Posterior cingulate gyrus (tissue), 11 donors: ENCODE results near the gene LRPAP1.
"Not testable (repeated sequence)": the region's sequence is repeated elsewhere in the genome, so short reads cannot be mapped to it uniquely, and the experiment has no call there.

Experiments used
- DNase-seq, 10 donors: peaks; one replicate each; pipeline versions ENCODE4 v3.0.0 to v3.0.0-alpha.2; 2020 to 2021; ENCODE audit warnings: mixed read lengths in 3 of 10
- intact Hi-C: fragments of 100-400 bp; cut with DNase I; formaldehyde crosslinking; loops from one replicate; pipeline ENCODE4 v1.15.1; 2023

Gene LRPAP1, protein sequence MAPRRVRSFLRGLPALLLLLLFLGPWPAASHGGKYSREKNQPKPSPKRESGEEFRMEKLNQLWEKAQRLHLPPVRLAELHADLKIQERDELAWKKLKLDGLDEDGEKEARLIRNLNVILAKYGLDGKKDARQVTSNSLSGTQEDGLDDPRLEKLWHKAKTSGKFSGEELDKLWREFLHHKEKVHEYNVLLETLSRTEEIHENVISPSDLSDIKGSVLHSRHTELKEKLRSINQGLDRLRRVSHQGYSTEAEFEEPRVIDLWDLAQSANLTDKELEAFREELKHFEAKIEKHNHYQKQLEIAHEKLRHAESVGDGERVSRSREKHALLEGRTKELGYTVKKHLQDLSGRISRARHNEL

DNA sequence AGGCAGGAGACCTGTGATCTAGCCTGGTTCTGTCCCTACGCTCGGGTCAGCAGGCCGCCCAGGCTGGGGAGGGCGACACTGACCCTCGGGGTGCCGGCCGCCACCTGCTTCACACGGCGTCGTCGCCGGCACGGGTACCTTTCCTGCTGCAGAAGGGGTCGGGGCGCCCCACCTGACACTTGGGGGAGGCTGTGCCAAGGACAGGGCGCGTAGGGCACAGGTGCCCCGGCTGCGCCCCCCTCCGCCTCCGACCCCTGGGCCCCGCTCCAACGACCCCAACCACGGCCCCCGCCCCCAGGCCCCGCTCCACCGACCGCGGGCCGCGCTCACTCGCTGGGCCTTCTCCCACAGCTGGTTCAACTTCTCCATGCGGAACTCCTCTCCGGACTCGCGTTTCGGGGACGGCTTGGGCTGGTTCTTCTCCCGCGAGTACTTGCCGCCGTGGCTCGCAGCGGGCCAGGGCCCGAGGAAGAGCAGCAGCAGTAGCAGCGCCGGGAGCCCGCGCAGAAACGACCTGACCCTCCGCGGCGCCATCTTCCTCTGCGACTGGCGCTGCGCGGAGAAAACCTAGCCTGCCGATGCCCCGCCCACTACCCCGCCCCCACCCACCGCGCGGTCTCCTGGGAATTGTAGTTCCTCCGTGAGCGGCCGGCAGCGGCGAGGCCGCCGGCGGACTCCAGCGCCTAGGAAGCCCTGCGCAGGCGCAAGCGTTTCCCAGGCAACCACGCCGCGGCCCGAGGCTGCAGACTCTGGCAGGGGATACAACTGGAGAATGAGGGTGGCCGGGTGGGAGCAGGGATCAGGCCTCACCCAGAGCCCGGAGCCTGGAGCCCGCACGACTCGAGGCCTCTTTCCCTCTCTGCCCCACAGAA, at the start of gene LRPAP1:
Gene LRPAP1, minus strand, starts transcription at position 544 of the 872 bp plus-strand sequence. Its CDS starts 10 bp downstream, at position 534.
- intact Hi-C loops: loop anchor here (10.0 kb wide), 1 partner anchor 423 kb away; no protein-coding TSS in a partner anchor
- DNase-seq: peak; percentile 91 to 99 (median 95)

DNA sequence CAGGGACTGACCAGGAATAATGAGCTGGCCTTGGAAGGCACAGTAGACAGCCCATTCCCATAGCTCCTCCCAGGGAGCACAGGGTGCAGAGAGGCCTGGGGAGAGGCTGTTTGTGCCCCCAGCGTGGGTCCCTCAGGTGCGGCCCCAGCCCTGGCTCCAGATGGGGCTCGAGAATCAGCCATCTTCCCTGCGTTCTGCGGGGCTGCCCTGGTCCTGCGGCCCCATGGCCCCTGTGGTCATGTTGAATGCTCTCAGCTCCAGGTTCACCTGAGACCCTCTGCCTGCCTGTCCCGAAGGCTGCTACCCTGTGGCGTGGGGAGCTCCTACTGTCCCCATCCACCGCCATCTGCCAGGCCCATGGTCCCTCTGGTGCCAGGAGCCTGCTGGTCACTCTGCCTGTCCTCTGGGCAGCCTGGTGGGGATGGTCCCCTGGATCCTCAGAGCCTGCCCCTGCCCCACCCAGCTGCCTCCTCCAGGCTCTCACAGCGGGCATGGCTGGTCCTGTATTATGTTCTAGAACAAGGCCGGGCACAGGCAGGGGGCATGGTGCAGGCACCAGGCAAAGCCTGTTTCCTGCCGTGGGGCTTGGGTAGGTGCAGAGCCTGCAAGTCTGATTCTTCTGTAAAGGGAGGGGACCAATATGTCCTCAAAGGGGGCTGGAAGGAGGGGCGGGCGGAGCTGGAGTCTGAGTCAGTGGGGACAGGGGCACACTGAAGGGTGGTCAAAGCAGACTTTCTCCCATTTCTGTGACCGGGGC, 49.3 kb upstream of the LRPAP1 start:
- intact Hi-C loops: not testable (repeated sequence)
- DNase-seq: peak in 1 of 10 donors; percentile 50

DNA sequence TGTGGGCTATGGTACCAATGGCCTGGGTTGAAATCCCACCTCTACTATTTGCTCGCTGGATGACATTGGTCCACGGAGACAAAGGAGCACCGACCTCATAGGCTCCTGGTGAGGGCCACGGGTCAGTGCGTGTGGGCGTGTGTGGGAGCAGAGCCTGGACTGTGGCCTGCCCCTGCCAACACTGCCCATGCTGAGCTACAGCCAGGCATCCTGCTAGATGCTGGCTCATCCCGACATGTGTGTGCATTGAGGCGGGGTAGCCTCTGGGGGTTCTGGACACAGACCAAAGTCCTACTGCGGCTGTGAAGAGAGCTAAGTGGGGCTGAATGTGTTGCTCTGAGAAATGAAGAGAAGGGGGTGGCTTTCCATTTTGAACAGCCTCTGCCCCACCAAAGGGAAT, 48.6 kb upstream of the LRPAP1 start:
- intact Hi-C loops, DNase-seq: not testable (repeated sequence)

DNA sequence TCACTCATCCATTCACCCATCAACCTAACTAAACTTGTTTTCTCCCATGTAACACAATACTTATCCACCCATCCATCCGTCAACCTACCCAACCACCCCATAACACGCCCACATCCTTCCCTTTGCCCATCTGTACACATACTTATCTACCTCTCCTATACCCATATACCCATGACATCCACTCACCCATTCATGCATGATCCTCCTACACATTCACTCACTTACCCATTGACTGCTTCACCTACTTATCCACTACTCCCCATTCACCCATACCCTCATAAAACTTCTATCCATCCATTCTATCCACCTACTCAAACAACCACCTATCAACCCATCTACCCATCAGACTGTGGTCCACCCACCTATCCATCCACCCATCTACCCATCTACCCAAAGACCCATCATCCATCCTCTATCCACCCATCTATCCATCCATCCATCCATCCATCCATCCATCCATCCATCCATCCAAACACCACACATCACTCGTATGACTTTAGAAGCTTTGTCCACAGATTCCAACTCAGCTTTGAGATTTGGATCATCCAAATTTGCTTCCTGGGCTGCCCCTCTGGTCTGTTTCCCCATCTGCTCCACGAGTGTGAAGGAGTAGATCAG, 46.4 kb upstream of the LRPAP1 start:
- DNase-seq, intact Hi-C loops: not testable (repeated sequence)

DNA sequence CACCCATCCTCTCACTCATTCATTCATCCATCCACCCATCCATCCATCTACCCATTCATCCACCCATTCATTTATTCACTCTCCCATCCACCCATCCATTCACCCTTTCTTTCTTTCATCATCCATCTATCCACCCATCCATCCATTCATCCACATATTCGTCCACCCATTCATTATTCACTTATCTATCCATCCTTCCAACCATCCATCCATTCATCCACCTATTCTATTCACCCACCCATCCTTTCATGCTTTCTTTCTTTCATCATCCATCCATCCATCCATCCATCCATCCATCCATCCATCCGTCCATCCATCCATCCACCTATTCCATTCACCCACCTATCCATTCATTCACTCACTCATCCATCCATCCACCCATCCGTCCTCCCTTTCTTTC, 45.8 kb upstream of the LRPAP1 start:
- DNase-seq, intact Hi-C loops: not testable (repeated sequence)

DNA sequence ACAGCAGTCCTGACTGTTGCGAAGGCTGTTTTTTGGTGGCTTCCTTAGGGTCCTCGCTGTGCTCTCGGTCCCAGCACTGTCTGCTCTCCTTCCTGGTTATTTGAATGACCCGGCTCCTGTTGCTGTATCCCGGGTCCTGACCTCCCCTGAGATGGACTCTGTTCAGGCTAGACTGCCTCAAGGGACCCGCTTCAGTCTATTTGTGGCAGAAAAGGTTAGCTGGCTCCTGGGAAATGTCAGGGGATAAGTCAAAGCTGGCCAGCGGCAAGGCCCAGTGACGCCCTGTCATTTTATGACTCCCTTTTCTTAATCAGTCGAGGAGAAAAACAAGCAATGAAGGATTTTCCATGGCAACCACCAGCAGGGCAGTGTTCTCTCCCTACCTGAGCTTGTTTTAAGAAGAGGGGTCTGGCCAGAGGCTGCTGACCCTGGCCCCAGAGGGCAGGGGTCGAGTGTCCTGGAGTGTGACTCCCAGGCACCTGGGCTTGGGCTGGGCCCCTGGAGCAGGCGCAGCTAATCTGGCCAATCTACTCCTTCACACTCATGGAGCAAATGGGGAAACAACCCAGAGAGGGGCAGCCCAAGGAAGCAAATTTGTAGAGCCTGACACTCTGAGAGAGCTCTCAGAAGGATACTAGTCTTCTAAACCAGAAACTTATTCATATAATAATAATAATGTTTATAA, 45.1 kb upstream of the LRPAP1 start:
- DNase-seq, intact Hi-C loops: not testable (repeated sequence)

DNA sequence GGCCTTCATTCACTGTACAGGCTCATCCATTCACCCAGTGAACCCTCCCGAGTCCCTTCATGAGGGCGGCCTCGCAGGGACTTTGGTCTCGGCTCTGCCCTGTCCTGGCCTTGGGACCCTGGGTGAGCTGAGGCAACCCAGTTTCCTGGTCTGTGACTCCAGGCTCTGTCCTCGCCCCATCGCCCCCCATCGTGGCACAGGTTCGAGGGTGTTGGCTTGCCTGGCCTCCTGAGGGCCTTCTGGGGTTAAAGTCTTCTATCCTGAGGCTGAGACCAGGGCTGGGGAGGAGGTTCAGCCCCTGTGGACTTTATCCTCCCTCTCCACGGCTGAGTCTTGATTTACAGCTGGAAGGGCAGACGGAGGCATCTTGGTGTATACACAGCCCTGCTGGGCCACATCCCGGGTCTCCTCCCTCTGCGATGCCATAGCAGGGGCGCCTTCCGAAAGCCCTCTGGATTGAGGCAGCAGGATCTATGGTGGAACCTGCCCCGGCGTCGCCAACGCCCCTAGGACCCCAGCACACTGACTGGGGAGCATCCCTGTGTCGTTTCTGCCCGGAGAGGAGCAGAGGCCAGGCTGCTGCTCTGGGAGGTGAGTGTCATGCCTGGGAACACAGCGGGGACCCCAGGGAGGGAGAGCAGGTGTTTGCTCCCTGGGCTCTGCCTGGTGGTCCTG, 44.4 kb upstream of the LRPAP1 start:
- DNase-seq, intact Hi-C loops: not testable (repeated sequence)

DNA sequence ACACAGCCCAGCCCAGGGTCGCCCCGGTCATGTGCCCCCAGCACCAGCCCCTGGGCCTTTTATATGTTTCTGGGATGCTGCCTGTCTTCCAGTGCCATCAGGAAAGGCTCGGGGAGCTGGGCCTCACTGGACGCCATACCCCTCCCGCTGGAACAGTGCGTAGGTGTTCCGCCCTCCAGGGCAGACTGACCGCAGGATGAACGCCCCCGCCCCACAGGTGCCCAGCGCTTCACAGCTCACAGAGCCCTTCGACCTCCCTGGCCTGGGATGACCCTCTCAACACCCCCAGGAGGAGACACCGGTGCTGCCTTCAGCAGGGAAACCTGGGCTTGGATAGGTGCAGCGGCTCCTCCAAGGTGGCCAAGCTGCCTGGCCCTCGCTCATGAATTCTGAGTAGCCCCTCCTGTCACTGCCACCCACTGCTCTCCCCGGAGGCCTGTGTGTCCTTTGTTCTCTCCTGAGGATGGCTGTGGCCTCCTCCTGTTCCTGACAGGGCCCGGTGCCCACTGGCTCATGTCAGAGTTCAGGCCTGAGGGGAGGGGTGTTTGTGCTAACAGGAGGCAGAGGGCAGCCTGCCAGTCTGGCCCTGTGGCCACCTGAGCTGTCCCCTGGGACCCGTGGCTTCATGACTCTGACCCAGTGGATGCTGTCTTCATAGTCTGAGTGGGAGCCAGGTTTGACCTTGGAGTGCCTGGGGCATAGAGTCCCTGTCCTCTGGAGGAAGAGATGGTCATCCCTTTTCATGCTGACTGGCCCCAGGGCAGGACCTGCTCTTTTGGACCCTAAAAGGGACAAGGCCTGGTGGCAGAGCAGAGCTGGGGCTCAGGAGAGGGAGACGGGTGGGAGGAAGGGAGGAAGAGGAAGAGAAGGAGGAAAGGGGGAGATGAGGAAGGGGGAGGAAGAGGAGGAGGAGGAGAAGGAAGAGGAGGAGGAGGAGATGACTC, 43.5 kb upstream of the LRPAP1 start:
- intact Hi-C loops, DNase-seq: not testable (repeated sequence)

DNA sequence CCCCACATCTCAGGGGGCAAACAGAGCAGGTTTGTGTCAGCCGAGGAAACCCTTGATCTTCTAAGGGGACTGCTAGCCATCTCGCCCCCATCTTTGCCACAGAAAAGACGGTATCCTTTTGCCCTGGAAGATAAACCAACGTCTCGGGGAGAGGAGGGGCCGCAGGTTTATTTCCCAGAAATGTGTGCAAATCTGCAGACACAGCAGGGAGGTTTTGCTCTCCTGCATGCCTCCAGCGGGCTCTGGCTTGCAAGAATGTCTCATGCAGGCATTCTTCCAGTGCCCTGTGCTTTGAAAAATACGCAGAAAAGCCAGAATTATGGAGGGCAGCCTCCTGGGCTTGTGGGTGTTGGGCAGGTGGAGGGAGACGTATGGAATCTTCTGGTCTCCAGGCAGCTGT, 42.6 kb upstream of the LRPAP1 start:
- DNase-seq: not testable (repeated sequence)

DNA sequence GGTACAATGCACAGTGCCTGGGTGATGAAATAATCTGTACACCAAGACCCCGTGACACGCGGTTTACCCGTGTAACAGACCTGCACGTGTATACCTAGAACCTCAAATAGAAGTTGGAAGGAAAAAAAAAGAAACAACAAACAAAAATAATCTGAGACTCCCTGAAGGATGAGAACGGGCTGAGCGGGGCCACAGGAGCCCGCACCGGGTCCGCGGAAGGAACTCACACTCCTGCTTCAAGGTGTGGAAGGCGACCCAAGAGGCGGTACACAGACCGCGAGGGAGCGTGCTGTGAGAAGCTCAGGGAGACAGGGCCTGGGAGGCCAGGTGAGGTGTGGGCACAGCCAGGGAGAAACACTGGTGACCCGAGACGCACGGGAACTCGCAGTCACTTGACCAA, 42.1 kb upstream of the LRPAP1 start:
- DNase-seq, intact Hi-C loops: not testable (repeated sequence)

More for the DNA sequence above, 42.6 kb upstream of the LRPAP1 start:
- intact Hi-C loops: not testable (repeated sequence)

DNA sequence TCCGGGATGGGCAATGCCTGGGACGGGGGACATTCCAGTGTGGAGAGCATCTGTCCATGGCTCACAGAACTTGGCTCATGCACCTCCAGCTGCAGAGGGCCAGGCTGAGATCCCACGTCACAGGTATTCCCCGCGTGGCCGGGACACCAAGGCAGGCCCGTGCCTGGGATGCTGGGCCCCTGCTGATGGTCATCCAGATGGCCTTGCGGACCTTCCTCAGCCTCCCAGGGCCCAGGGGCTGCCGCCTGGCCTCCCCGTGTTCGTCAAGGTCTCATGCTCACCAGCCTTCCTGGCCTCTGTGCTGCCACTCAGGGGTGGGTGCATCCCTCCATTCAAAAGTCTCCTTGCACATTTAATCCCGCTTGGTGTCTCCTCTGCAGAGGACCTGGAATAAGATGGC, 40.9 kb upstream of the LRPAP1 start:
- no peak for DNase-seq
- intact Hi-C loops: no loop called here

DNA sequence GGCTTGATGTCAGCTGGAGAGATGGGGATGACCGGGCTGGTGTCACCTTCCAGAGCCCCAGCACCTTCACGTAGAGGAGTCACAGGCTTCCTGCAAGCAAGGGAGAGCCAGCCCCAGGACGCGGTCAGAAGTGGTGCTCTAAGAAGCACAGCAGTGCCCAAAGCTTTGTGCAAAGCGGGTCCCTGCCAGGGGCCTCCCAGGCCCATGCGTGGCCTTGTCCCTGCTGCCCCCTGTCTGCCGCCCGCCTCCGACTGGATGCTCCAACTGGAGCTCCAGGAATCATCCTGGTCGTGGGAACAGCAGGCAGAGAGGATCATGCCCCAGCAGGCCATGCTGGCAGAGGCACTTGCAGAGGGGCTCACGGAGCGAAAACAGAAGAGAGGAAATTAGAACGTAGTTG, 40.1 kb upstream of the LRPAP1 start:
- intact Hi-C loops: no loop called here
- no peak for DNase-seq

DNA sequence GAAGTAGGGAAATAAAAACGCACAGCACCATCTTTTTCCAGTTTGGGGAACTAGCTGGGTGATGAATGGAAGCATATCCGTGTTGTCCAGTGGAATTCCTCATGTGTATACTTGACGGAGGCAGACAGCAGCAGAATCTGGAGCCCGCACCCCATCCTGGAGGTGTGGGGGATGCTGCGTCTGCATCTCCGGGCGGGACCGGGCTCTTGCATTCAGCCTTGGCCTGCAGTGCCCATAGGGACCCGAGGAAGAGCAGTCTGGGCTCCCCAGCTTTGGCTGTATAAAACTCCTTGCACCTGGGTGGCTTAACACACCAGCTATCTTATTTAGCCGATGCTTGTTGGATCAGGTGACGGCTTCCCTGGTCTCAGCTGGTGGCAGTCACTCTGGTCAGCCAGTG, 39.7 kb upstream of the LRPAP1 start:
- intact Hi-C loops: no loop called here
- peak in 1 of 10 donors; percentile 70 for DNase-seq

DNA sequence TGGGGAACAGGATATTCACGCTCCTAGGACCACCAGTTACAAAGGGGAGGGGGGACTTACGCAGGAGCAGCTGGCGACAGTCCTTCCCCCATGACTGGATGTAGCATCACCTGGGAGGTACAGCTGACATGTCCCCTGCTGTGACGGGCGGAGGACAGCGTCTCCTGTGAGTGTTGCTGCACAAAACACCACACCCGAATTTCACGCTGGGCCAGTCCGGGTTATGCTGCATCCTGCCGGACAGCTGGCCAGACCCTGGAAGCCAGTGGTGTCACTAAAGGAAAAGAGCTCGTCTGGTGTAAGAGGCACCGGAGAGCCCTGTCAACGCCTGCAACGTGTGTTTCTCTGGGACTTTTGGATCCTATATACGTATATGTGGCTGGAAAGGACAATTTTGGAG, 38.7 kb upstream of the LRPAP1 start:
- not testable (repeated sequence) for DNase-seq

DNA sequence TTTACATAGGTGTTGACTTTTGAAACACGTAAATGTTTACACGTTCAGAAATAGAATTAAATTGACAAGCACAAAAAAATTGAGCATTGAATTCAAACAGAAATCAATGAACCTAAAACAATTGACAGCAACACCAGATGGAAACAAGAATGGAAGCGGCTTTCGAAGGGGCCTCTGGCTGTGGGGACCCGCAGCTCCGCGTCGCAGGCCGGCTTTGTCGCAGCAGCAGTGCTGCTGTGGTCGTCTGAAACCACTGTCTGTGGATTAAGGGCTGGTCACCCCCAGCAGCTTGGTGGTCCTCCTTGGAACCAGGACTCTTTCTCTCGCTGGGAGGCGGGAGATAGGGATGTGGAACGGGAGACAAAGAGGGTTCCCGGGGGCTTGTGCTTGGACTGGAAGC, 37.4 kb upstream of the LRPAP1 start:
- DNase-seq, intact Hi-C loops: not testable (repeated sequence)

More for the DNA sequence above, 38.7 kb upstream of the LRPAP1 start:
- intact Hi-C loops: not testable (repeated sequence)

DNA sequence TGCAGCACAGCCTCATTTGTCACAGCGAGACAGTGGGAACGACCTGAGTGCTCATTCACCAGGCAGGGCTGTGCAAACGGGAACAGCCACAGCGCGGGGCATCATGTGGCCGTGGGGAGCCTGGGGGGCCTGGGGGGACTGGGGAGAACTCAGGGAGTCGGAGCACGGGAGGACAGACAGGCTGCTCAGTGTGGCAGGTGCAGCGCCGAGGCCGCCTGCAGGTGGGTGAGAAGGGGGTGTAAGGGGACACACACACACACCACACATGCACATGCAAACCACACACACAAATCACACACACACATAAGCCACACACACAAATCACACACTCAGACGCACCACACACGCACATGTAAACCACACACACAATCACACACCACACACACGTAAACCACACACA, 34.5 kb upstream of the LRPAP1 start:
- DNase-seq, intact Hi-C loops: not testable (repeated sequence)

DNA sequence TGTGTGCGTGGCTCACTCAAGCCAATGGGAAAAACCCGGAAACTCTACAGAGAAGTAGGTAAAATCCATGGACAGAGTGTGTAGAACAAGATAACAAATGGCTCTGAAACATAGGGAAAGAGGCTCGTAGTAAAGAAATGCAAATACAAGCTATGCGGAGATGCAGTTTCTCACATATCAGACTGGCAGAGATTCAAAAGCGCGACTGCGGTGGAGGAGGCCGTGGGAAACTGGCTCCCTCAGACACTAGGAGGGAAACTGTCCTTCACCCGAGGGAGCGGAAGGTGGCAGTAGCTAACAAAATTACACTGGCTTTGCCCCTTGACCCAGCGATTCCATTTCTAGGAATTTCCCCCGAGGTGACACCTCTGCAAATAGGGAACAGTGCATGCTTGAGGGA, 34.1 kb upstream of the LRPAP1 start:
- peak in 2 of 10 donors; percentile 17 to 80 for DNase-seq
- intact Hi-C loops: not testable (repeated sequence)

DNA sequence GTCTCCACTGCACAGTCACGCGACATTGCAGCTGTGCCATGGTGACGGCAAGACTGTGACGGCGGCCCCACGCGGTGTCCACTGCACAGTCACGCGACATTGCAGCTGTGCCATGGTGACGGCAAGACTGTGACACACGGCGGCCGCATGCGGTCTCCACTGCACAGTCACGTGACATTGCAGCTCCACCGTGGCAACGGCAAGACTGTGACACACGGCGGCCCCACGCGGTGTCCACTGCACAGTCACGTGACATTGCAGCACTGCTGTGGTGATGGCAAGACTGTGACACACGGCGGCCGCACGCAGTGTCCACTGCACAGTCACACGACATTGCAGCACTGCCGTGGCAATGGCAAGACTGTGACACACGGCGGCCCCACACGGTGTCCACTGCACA, 32.7 kb upstream of the LRPAP1 start:
- peak in 1 of 10 donors; percentile 68 for DNase-seq
- intact Hi-C loops: not testable (repeated sequence)
